ENCODE data around the gene GOLGA8K.
"Not testable (repeated sequence)": the region's sequence is repeated elsewhere in the genome, so short reads cannot be mapped to it uniquely, and the experiment has no call there.

Gene GOLGA8K, protein sequence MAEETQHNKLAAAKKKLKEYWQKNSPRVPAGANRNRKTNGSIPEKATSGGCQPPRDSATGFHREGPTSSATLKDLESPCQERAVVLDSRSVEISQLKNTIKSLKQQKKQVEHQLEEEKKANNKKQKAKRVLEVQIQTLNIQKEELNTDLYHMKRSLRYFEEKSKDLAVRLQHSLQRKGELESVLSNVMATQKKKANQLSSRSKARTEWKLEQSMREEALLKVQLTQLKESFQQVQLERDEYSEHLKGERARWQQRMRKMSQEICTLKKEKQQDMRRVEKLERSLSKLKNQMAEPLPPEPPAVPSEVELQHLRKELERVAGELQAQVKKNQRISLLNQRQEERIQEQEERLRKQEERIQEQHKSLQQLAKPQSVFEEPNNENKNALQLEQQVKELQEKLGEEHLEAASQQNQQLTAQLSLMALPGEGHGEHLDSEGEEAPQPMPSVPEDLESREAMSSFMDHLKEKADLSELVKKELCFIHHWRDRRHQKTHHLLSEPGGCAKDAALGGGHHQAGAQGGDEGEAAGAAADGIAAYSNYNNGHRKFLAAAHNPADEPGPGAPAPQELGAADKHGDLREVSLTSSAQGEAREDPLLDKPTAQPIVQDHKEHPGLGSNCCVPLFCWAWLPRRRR

DNA sequence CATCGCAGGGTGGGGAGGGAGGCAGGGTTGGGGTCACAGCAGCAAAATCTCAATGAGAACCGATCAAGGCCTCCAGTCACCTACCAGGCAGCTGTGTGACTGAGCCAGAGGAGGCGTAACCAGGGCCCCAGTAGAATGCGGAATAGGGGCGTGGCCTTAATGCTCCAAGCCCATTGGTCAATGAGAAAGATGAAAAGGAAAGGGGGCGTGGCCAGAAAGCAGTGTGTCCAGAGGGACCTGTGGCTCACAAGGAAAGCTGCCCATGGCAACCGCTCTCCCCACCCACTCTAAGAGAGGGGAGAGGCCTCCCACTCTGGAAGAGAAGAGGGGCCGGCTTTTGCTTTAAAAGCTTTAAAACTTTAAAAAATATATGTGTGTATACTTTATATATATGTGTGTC is at the start of gene GOLGA8K:
Gene GOLGA8K, minus strand, starts transcription at position 101 of the 400 bp plus-strand sequence. Its CDS starts 98 bp downstream, at position 3.
- DNase-seq, result not testable (repeated sequence)

DNA sequence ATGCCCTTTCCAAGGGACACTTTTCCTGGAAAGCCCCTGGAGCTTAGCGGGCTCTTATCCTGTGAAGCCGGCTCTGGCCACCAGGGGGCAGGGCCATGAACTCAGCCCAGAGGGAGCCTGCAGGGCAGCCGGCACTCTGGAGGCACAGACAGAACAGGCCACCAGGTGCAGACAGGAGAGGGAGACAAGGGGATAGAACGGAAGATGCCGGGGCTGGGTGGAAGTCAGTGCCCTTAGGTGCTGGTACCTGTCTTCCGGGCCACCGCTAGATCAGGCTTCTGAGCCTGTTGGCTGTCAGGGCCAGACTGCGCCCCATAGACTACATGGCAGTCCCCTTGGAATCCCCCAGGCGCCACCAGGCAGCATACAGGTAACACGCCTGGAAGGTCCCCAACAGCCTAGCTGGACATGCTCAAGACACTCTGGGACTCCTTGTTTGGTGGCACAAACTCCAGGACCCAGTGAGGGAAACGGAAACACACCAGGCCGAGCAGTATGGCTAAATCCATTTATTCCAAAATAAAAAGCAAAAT is 37.4 kb upstream of the GOLGA8K start:
- DNase-seq, result not testable (repeated sequence)

DNA sequence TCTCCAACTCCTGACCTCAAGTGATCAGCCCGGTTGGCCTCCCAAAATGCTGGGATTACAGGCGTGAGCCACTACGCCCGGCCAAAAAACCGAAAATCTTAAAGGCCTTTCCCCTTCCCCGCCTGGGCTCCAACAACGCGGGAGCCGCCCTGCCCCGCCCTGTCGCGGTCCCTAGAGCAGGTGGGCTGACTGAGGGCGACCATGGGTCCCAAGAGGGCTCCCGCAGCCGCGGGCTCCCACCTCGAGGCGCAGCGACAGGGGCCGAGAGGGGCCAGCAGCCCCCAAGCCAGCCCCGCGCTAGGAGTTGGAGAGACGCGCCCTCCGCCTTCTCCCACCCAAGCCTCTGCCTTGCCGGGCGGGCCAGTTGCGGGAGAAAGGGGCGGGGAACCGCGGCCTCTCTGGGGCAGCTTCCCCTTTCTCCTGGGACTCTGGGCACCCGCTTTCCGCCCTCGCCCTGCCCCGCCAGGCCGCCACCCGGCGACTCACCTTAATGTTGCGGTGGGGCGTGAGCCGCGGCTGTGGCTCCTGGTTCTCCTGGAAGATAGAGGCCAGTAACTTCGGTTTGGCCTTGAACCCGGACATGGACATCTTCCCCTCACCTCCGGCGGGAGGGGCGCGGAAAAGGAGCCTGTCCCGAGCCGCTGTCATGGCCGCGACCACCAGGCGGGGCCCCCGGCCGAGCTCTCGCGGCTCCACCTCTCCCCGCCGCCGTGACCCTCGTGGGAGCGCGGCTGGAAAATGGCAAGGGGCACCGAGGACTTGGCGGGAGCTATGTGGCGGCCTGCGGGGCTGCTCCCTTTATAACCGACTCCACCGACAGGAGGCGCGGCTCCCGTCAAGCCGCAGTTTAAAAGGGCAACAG is 31.2 kb upstream of the GOLGA8K start:
- not testable (repeated sequence) for DNase-seq

DNA sequence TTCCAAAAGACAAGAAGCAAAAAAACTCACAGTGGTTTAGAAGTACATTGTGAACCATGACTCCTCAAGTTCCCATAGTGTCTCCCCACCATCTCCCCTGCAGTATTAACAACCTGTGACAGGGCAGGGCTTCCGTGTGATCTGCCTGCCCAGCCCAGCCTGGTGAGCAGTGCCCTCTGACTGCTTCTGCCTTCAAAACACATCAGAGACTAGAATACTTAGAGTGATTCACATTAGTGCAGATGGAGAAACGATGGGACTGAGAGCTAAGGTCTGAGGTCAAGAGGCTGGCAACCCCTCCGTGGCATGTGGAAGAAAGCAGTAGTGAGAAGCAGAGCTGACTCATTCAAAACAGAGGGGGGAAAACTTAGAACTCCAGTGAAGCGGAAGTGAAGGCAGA is 24.5 kb upstream of the GOLGA8K start:
- not testable (repeated sequence) for DNase-seq

DNA sequence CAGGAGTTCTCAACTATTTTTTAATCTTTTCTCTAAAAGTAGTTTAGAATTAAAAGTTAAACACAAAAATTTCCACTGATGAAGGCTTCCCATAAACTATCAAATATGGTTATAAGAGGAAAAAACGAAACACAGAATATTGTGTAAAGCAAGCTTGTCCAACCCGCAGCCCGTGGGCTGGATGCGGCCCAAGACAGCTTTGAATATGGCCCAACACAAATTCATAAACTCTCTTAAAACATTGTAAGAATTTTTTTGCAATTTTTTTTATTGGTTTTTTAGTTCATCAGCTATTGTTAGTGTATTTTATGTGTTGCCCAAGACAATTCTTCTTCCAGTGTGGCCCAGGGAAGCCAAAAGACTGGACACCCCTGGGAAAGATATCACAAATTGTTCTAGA is 23.4 kb upstream of the GOLGA8K start:
- not testable (repeated sequence) for DNase-seq

DNA sequence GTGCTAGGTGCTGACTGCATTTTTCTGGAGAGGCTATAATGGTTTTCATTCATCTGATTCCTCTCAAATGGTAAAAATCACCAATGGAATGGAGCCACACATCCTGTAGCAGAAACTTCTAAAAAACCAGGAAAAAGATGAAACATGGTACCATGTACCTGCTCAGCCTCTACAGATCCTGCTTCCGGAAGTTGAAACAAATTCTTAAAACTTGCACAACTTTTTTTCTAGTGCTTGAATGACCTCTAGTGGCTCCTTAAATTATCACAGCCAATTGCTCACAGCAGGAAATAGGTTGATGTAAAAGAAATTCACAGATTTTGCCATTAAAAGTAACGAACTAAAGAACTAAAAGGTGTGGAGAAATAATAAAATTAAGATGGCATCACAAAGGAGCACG is 4.8 kb upstream of the GOLGA8K start:
- DNase-seq, result not testable (repeated sequence)

DNA sequence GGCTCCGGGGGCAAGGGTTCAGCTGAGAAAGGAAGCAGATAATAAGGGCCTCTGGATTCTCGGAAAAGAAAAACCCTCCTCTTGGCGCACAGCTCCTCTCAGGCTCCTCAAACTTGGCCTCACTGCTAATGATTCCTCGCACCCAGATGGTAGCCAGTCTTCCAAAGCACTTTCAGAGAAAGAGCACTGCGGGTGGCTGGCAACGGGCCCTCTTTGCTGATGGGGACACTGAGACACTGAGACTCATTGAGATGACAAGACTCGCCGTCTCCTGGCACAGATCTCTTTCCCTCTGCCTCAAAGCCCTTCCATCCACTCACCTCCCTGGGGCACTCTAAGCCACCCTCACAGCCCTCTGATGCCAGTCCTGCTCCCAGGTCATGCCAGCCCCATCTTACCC is 6.6 kb downstream of the GOLGA8K start:
- not testable (repeated sequence) for DNase-seq

DNA sequence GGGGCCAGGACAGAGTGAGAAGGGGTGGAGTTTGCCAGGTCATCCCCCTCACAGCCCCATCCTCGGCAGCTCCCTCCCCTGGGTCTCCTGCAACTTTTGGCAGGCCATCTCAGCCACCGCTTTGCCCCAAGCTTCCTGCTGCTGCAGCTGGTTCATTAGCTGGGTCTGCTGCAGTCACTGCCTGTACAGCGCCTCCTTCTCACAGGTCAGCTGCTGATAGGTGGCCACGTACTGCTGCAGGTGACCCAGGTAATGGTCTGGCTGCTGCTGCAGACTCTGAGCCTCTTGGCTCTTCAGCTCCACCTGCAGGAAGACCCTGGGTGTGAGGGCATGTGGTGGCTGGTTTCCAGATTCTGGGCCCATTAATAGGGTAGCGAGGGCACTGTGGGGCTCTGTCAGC is 8.3 kb downstream of the GOLGA8K start:
- DNase-seq, result not testable (repeated sequence)

DNA sequence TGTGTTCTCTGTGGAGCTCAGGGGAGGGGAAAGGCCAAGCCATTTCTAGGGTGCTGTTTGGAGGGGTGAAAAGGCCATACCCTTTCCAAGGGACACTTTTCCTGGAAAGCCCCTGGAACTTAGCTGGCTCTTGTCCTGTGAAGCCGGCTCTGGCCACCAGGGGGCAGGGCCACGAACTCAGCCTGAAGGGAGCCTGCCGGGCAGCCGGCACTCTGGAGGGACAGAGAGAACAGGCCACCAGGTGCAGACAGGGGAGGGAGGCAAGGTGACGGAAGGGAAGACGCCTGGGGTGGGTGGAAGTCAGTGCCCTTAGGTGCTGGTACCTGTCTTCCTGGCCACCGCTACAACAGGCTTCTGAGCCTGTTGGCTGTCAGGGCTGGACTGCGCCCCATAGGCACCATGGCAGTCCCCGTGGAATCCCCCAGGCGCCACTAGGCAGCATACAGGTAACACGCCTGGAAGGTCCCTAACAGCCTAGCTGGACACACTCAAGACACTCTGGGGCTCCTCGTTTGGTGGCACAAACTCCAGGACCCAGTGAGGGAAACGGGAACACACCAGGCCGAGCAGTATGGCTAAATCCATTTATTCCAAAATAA is 14.9 kb downstream of the GOLGA8K start:
- not testable (repeated sequence) for DNase-seq

DNA sequence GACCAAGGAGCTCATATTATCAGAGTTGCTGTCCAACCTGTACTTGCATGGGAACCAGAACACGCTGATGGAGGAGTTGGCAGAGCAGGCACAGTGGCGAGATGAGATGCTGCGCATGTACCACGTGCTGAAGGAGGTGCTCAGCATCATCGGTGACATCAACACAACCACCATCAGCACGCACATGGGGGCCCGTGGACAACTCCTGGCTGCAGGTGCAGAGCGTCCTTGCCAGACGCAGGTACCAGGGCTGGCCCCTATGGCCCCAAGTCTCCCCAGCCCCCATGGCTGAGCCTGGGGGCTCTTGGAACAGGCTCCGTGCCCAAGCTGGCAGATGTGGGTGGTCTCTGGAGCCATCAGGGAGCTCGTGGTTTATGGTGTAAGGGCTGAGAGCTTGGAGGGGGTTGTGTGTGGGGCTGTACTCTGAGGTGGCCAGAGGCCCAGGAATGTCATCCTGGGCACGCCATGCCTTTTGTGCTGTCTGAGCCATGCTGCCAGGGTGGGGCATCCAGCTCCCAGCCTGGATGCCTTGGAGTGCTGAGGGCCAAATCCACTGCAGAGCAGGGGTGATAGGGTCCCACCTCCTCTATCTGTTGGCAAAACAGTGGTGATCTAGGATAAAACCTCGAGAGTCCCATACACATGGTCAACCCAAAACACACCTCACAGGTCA is 17.1 kb downstream of the GOLGA8K start:
- not testable (repeated sequence) for DNase-seq

DNA sequence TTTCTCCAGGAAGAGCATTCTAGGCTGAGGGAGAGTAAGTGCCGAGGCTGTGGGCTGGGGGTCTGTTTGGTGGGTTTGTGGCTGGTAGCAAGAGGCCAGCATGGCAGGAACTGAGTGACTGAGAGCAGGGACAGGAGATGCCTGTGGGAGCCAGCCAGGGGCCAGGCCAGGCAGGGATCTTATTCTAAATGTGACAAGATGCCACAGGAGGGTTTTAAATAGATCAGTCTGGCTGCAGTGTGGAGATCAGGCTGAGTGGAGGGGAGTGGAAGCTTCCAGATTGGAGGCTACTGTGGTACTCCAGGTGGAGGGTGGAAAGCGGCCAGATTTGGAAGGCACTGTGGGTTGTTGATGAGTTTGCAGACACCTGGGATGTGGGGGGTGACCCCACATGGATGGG is 28.9 kb downstream of the GOLGA8K start:
- not testable (repeated sequence) for DNase-seq

DNA sequence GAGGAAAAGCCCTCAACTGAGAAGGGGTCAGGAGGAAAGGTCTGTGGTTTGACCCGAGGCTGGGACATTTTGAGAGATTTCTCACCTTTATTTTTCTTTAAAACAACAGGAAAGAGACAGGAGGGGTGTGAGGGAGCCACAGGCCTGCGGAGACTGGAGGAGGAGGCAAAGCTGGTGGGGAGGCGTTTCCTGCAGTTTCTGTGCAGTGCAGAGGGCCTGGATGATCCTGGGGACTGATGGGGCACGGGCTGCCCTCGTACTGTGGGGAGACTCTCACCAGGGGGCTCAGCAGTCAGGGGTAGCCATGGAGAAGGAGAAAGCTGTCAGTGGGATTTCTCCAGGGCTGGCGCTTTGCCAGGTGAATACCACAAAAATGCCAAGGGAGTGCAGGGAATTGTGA is 29.4 kb downstream of the GOLGA8K start:
- DNase-seq, result not testable (repeated sequence)

DNA sequence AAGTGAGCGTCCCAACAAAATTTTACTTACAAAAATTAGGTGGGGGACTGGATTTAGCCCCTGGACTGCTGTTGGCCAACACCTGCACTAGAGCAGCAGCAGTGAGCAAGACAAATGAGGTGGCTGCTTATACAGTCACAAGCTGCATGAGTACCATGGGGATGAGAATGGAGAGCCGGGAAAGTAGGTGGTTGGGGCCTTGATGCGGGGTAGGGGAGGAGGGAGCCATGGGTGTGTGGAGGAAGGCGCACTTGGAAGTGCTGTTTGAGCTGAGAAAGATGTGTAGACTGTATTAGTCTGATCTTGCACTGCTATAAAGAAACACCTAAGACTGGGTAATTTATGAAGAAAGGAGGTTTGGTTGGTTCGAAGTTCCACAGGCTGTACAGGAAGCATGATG is 31.0 kb downstream of the GOLGA8K start:
- DNase-seq, result not testable (repeated sequence)

DNA sequence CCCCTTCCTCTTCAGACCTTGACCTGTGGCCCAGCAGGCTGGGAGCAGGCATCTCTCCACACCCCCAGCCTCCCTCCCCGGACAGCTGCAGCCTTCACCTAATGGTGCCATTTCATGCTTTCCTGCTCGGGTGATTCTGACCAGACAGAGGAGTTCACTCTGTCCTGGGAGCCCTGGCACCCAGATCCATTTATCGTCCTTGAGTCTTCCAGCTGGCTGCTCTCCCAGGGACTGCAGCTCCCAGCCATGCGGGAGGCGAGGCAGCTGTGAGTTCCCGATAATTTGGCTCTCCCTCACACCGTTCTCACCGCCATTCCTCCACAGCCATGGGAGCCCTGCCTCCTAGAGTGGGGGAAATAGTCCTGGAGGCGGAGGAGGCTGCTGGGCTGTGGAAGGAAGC is 32.6 kb downstream of the GOLGA8K start:
- not testable (repeated sequence) for DNase-seq

DNA sequence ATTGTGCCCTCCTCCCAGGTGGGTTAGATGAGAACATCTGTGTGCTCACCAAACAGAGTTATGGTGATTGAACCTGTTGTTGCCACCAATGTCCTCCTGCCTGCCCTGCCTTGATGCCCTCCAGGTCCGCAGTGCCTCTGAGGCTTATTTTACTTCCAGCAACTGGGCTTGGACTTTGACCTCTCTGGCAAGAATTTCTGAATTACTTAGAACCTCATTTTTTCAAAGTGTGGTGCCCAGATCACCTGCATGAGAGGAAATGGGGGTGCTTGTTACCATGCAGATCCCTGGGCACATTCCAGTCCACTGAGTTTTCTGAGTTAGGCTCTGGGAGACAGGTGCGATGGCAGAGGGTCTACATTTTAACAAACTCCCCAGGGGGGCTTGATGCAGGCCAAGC is 33.0 kb downstream of the GOLGA8K start:
- DNase-seq, result not testable (repeated sequence)

DNA sequence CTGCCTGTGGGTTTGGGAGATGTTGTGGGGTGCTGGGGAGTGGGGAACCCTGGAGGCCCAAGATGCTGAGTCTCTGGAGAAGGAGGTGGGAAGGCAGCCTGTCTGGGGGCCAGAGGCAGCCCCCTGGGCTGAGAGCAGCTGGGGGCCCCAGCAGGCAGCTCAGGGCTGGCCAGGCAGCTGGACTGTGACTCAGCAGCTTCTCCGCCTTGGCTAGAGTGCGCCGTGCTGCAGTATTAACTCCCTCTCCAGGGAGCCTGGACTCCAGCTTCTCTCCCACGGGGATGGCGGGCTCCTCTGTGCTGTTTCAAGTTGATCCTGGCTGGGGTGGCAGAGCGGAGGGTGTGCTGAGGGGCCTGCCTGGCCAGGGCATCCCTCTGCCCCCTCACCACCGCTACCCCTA is 36.6 kb downstream of the GOLGA8K start:
- DNase-seq, result not testable (repeated sequence)

DNA sequence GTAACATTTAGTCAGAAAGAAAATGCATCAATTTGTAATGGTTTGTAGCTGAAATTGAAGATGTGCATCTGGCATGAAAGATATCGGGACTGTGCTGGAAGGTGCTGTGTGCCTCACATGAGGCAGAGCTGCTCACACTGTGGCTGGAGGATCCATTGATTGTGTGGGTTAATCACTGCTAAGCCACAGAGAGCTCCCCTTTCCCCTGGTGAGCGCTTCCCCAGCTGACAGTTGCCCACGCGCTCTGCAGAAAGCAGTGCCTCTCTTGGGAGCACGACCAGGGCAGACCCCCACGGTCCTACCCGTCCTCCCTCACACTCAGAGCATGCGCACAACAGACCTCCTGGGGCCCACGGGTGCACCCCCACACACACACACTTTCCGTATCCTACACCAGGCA is 37.1 kb downstream of the GOLGA8K start:
- not testable (repeated sequence) for DNase-seq

DNA sequence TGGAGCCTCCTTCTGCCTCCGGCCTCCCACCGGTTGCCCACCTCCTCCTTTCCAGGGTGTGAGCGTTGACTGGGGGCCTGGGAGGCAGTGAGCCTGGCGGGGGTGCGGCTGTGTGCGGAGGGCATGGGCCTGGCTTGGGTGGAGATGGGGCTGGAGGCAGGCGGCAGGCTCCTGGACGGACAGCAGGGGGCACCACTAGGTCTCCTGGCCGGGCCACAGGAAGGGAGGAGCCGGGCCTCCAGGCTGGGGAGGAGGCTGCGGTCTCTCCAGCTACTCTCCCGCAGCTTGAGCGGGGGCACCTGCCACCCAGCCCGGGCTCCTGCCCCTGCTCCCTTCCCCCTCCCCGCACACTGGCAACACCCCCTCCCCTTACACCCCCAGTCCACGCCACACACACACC is 38.1 kb downstream of the GOLGA8K start:
- not testable (repeated sequence) for DNase-seq

DNA sequence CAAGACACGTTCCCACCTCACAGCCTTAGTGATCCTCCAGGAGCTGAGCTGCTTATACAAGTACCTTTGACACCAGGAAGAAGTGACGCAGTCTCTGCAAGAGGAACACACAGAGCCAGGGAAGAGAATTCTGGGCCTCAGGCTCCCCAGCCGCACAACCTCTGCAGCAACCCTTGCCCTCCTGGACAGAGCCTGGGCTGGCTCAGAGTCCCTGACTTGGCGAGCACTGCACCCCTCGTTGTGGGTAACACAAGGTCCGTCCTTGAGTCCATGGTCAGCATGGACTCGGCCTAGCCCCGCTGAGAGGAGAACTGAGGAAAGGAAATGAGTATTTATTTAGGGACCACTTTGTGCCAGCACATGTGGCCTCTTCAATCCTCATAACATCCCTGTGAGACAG is 39.6 kb downstream of the GOLGA8K start:
- not testable (repeated sequence) for DNase-seq

DNA sequence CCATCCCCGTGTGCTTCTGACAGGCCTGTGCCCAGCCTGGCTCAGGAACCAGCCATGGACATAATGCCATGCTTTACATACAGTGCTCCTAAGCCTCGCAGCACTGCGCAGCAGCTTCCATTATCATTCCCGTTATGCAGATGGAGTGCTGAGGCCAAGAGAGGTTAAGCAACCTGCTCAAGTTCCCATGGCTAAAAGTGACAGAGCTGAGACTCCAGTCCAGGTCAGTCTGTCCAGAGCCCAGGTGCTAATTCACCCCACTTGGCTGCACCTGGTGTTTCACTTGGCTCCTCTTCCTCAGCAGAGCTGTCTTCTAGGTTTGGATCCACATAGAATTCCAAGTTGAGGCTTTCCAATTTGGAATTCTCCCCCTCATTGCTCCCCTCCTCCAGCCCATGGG is 41.4 kb downstream of the GOLGA8K start:
- DNase-seq, result not testable (repeated sequence)

DNA sequence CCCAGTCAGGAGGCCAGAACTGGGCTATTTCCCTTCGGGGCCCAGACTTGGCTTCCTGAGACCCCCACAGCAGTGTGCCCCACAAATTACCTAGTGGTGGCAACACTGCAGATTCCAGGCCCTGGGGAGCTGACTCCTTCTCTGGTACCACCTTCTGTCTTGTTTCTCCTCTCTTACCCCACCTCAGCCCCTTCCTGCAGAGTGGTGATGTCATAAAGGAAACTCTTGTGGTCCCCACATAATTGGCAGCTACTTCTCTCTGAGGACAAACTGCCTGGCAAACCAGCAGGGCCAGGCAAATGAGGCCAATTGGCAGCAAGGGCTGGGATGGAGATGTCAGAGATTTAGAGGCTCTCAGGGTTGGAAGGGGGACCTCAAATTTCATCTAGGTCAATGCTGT is 44.6 kb downstream of the GOLGA8K start:
- DNase-seq, result not testable (repeated sequence)

DNA sequence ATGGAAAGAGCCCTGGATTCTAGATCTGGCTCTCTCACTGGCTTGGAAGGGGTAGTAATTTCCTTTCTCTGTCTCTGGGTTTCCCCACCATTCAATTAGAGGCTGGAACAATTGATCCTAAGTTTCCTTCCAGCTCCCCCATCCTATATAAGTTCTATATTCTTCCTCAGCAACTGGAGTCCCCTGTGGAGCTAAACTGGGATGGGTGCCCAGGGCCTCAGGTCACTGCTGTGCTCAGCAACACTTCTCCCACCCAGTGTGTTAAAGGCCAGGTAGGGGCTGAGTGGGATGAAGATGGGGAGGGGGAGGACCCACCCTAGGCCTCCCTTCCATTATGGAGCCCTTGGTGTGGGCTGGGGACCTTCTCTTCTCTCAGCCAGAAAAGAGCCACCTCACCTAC is 46.2 kb downstream of the GOLGA8K start:
- DNase-seq, result not testable (repeated sequence)
